GM21619 (cell line): ENCODE measurements around the gene MPP1.

Experiments used
- ATAC-seq: cut with Tn5 transposase; IDR thresholded peaks from one replicate; pipeline ENCODE4 v1.9.1; 2021; ENCODE audit not compliant: unreplicated experiment

The MPP1 gene

DNA sequence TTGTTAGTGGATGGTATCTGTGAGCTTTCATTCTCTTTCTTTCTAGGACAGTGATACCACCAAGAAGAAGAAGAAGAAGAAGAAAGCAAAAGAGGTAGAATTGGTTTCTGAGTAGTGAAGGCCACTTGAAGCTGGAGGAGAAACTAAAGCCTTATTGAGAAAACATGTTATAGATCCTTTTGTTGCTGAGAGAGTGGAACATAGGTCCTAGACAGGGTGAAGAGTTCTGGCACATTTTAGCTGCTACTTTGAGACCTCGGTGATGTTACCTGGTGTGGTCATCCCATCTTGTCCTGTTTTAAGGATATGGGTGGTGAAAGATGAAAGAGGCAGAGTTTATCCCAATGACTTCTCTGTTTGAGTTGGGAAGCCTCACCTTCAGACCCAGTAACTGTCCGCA, 28.5 kb downstream of the MPP1 start:
- no peak for ATAC-seq

DNA sequence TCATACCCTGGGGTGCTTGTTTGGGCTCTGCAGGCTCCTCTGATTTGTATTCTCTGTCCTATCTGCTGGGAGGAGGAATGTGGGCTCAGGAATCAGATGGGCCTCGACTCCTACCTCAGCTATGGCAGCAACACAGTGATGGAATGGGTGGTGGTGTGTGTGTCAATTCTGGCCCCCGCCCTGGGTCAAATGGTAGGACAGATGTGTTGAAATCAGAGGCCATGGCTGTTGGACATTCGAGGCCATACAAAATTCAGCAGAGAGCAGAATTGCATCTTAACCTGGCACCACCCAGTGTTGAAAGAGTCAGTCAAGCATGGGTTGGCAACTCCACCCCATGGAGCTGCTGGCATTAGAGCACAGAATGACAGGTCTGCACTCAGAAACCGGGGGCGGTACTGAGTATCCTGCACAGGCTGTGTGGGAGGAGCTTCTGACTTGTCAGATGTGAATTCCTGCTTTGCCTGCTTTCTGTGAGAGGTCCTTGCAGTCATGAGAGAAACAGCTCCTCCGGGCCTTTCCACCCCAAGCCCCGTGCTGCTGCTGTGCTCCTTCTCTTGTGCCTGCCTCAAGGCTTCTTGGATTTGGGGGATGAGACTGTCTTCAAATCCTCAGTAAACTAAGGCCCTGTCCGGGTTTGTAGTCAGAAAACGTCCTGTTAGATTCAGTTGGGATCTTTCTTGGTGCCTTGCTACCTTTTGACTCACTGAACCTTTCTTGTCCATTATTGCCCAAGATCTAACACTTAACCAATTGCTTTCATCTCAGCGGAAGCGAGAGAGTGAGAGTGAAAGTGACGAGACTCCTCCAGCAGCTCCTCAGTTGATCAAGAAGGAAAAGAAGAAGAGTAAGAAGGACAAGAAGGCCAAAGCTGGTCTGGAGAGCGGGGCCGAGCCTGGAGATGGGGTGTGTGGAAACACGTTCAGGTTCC, 29.6 kb downstream of the MPP1 start:
- ATAC-seq: no peak

DNA sequence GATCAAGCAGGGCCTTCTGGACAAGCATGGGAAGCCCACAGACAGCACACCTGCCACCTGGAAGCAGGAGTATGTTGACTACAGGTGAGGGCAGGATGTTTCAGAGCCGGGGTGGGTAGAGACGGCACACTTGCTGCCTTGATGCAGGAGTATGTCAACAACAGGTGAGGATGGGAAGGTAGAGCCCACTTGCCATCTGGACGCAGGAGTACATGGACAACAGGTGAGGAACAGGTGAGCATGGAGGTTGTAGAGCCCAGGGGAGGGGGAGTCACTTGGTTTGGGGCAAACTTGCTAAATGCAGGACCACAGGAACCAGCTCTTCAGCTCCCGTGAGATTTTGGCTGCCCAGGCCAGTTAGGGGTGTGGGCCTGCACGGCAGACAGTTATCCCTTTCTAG, 30.7 kb downstream of the MPP1 start:
- ATAC-seq: no peak

DNA sequence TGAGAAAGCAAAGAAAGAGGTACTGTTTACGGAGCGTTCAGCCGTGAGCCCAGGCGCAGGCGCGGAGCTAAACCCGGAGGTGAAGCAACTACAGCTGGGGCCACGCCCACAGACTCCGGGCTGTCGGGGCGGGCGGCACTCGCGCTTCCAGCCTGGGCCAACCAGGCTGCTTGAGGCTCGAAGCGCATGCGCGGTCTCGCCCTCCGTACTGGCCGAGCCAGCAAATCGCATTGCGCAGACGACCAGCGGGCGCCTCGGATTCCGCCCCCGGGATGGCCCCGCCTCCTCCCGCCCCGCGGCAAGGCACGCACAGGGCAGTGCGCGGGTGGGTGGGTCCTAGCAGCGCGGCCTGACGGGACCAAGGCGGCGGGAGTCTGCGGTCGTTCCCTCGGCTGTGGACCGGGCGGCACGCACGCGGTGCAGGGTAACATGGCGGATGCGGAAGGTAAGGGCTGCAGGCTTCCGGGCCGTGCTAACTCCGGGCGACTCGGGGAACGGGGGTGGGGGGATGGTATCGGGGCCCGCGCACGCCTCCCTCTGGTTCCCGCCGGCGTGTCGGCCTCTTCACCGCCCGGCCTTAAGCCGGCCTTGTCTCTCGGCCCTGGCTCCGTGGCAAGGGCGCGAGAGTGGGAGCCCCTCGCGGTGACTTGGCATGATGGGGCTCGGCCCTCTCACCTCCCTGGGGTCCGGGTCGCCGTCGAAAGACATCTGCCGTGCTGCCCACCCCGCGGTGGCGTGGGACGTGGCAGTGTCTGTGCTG, 42.6 kb downstream of the MPP1 start, which contains the start of gene DKC1:
Gene DKC1 (plus strand): TSS at position 328 of the 760 bp plus-strand sequence. CDS start 102 bp downstream, at position 430.
- peak; percentile 83 for ATAC-seq

DNA sequence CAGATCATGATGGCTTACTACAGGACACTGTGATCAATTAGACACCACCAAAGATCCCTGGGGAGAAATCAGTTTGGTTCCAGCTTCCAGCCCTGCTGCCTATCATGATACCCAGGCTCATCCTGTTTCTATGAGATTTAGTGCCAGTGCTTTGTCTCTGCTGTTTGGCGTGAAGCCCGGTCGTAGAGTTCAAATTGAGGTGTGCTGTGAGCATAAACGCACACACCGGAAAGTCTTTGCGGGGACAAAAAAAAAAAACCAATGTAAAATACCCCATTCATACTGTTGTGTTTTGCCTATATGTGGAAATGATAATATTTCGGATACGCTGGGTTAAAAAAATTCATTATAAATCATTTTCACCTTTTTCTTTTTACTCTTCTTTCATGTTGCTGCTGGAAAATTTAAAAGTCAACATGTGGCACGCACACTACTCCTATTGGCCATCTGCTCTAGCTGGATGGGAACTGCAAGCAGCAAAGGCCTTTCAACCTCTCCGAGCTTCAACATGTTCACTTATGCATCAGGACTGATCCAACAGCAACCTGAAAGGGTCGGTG, 43.2 kb downstream of the MPP1 start:
- no peak for ATAC-seq

DNA sequence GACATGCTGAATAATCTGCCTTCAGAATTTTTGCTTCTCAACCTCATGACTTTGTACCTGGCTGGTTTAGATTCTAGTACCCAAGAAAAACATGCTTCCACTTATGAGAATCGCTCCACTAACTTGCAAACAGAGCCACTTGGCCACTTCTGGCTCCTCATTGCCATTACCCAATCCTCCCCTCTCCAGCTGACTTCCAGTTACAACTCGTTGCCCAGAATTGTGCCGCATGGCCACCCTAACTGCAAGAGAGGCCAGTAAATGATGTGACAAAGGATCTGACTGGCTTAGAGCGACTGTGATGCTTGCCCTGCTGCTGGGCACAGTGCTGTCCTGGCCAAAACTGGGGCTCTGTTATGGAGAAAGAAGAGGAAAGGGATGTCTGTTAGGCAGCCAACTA, 46.6 kb downstream of the MPP1 start:
- no peak for ATAC-seq

DNA sequence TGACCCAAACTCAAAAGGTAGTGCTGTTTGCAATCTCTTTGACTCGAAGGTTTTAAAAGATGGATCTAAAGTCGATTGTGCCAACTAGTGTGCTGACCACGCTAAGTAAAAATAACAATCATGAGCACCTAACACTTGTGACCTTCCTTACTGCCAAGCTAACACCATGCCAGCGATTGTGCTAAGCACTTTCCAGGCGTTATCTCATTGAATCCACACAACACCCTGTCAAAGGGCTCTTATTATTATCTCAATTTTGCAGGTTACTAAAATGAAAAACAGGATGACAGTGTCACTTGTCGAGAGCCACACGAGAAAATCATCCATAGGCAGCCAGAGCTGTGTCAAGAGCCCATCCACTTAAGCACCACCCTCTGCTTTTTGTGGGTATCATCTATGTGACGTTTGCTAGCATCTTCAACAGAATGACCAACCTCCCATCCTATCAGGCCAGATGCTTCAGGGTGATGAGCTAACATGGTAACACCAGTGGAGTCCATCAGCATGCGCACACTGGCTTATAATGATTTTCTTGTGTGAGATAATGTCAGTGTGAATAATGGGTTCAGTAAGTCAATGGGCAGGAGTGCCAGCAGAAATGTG, 53.5 kb downstream of the MPP1 start:
- ATAC-seq: no peak

DNA sequence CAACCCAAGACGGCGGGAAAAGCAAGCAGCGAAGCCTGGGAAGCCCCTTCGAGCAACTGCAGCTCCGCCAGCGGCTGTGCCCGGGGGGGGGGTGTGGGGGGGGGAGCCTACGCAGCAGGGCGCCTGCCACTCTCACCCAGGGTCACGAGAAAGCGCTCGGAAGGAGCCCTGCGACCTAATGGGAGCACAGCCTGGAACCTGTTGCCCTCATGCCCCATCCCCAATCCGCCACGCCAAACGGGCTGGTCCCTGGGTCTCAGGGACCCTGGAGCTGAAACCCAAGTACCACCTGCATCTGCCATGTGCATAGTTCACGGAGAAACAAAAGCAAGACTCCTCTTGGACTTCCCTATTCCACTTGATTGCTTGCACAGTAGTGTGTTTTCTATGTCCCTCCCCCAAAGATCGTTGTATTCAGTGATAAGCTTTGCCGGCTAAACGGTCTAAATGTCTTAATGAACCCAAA, 54.0 kb downstream of the MPP1 start:
- ATAC-seq: no peak

DNA sequence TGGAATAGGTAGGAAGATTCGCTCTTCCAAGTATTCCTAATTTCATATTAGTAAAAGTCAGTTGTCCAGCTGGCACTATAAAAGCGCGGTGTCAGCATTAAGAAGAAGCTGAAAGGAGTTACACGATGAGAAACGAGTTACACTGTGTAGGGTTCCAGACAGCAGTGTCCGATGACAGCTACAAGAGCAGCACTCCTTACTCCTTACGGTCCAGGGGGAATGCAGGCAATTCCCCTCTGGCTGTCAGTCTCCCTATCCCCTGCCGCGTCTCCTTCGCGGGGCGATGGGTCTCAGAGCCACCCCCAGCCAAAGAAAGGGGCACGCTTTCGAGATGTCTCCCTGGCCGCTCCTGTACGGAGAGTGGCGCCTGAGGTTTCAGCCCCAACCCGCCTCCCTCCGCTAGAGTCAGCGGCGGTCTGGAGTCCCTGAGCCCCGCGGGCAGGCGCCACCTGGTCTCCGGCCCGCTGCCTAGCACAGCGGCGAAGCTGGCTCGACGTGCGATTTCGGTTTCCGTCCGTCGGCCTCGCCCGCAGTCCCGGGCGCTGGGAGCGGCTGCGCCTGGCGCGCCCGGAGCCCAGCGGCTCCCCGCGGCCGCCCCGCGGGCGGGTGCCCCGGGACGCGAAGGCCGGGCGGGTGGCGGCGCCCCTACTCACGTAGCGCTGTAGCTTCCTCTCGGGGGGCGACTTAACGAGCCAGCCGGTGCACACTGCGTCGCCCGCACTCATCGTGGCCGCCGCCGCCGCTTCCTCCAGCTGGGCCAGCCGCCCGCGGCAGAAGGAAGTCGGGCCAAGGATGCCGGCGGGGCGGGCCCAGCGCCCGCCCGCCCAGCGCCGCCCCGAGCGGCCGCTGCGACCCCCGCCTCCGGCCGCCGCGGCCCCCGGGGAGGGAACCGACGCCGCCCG, 54.7 kb downstream of the MPP1 start, which contains the start of gene GAB3:
Gene GAB3 (minus strand): TSS at position 777 of the 902 bp plus-strand sequence. CDS start 52 bp downstream, at position 725.
- peak; percentile 66 for ATAC-seq

DNA sequence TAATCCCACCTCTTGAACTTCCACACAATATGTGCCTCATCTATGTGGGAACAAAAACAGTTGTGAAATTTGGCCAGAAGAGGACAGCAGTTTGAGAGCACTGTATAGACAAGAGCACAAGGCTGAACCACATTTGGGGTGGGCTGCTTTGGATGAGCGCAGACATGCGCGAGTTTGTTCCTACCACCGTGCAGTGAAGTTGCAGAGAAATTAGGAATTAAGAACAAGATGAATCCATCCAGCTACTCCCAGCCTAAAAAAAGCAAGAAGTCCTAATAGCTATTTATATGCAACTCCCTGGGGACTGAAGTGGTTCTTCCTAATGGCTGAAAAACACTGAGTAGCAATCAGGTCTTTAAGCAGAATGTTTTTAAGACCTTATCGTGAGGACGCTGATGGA, 55.4 kb downstream of the MPP1 start:
- ATAC-seq: no peak

DNA sequence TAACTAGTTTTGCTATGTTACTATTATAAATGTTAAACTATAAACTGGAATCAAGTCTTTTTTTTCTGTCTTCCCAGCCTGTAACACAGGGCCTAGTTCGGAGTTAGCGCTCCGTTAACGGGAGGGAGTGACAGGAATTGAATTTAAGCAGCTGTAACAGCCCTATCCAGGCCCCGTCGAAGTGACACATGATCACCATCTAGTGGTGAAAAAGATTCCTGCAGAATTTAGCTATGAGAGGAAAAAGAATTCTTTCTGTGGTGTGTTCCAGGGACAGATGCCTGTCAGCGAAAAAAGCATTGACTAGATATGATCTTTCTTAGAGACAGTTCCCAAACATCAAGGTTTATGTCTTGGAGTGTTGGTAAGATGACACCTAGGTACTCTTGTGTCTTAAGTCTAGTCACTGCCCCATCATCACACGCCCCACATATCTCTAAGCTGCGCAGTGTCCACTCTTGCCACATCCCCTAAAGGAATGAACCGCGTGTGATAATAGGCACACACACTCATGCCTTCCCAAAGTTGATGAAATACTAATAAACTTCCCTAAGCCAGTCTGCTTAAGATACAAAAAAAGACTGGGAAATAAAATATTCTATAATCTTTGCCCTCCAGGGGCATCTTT, 56.5 kb downstream of the MPP1 start:
- ATAC-seq: peak; percentile 38

DNA sequence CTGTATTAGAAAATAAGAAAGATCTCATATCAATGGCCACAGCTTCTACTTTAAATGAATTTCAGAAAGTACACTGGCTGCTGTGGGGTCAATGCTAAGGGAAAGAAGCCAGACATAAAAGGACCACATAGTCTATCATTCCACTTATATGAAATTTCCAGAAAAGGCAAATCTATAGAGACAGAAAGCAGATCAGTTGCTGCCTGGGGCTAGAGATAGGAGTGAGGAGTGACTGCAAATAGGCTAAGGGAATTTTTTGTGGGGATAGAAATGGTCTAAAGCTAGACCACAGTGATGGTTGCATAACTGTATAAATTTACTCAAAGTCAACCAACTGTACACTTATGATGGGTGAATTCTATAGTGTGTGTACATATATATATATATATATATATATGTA, 62.7 kb downstream of the MPP1 start:
- ATAC-seq: no peak

DNA sequence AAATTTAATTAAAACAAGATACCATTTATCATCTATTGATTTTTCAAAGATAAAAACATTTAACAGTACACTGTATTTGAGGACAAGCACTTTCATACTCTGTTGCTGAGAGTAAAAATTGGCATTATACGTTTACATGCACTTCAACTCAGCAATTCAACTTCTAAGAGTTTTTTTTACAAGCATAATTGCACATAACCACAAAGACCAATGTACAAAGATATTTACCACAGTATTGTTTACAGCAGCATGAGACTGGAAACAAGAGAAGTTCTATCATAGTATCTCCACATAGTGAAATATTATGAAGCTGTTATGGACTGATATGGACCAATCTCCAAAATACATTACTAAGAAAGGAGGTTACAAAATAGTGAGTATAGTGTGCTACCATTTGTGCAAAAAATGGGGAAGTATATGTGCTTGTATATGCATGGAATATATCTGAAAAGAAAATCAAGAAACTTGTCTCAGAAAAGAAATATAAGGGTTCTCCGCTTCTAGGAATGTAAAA, 65.3 kb downstream of the MPP1 start:
- no peak for ATAC-seq

DNA sequence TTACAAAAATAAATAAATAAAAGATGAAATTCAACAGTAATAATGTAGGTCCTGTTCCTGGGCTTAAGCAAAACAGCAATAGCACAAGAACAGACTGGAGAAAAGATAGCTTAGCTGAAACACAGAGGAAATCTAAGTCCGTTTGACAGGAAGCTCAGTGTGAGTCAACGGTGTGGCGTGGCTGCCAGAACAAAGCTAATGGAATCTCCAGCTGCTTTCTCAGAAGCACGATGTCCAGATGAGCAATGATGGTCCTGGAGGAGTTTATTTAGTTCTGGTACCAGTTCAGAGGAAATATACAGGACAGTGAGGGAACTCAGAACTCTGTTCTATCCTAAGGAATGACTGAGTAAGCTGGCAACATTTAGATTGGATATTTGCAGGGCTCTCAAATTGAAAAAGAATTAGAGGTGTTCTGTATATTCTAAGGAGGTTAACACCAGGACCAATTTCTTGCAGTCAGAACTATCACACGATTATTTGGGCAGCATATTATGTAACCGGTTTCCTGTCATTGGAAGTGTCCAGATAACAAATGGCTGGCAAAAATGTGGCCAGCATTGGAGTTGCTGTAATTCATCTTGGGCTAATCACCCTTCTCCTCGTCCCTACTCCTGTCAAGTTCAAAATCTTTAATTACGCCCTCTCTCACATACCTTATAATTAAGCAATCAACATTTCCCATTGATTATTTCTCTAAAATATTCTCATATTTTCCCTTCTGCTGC, 67.1 kb downstream of the MPP1 start:
- no peak for ATAC-seq

DNA sequence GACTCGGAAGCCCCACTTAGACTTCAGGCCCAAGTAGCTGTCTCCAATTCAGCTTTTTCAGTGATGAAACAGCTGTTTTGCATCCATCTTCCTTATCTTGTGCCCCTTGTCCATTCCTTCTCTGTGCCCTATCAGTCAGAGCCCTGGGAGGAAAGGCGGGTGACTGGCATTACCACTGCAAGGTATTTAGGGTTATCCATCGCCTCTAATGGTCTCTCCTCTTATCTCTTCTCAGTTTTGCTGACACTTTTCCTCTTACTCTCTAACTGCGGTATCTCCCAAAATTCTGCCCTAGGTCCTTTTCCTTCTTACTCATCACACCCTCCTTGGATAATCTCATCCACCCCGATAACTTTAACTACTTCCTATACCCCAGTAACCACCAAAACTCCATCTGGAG, 68.1 kb downstream of the MPP1 start:
- no peak for ATAC-seq

DNA sequence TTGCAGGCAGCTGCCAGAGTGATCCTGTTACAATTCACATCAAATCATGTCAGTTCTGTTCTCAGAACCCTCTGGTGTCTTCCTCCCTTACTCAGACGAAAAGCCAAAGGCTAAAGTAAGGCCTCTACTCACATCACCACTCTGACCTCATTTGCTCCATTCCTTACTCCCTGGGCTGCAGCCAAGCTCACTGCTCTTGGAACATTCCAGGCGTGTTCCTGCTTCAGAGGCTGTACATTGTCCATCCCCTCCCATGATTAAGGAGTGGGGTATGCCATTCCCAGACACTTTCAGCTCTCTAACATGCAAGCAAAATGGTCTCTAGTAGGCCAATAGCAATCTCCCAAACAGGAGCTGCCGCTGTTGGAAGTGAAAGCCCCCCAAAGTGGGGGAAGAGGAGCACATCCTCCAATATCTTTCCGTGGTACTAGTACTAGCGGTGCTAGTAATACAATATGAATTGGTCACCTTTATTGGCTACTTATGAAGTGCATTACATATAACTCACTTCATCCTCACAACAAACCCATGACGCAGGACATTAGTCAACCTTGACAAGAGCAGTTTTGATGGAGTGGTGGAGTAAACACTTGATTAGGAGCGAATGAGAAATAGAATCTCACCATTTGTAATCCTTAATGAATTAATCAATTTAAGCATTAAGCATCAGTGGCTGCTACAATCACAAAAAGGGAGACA, 69.4 kb downstream of the MPP1 start:
- ATAC-seq: no peak

DNA sequence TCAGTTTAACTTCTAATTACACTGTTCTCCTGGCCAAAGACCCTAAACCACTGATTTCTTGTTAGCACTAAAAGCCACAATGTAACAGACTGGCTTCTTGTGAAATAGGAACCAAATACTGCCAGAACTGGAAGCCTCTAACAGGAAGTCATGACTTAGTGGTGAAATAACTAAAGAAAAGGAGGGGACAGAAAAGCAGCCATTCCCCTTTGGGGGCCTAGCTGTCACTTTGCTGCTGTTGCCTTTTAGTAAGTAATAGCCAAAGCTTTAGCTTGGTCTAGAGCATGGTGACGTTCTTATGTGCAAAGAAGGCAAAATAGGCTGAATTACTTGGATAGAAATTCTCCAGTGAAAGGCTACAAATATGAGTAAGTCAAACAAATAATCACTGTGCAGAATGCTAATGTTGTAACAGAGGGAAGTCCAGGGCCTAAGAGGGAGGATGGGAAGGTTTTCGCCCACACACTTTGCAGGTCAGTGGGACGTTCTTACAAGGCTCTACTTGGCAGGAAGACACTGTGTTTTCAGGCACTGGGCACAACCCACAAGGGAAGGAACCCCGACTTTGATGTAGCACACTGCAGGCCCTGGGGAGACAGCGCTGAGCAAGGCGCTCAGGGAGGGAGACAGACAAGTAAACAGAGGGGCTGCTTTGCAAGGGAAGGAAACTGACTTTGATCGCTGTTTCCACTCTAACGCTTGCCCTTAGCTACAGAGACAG, 71.1 kb downstream of the MPP1 start:
- no peak for ATAC-seq

DNA sequence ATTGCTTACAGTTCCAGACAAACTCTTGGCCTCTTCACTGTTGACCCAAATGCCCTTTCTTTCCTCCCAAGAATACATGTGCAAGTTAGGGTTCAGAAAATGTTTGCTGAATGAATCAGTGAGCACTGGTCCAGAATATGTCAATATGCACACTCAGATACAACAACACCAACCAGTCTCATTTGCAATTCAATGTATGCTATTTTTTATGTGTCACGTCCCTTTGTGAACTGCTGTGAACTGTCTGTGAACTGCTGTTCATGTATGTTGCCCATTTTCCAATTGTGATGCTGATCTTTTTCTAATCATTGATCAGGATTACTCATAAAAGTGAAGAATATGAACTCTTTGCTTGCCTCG, 72.2 kb downstream of the MPP1 start:
- no peak for ATAC-seq
